Muscle layer of duodenum (tissue), 2 donors: ENCODE measurements around the gene SGCD.
A peak's percentile ranks its signal among the peaks of the same experiment; 100 is the strongest.

Experiments
- H3K27ac ChIP-seq: one replicate; pipeline ENCODE4 v1.7.0; 2013; ENCODE audit warnings: mild to moderate bottlenecking, low read length
- H3K27me3 ChIP-seq: one replicate; pipeline ENCODE4 v1.7.0; 2013; ENCODE audit warnings: low read depth, mild to moderate bottlenecking, control low read depth, low read length
- H3K36me3 ChIP-seq, 2 donors: one replicate each; pipeline ENCODE4 v1.7.0; 2013; ENCODE audit warnings: low read length in 2 of 2, control low read depth in 1 of 2, mild to moderate bottlenecking in 1 of 2; ENCODE audit not compliant: insufficient read depth in 2 of 2, control insufficient read depth in 1 of 2
- H3K4me1 ChIP-seq, 2 donors: one replicate each; pipeline ENCODE4 v1.7.0; 2013; ENCODE audit warnings: low read length in 2 of 2, mild to moderate bottlenecking in 2 of 2, control low read depth in 1 of 2, moderate library complexity in 1 of 2; ENCODE audit not compliant: insufficient read depth in 2 of 2, control insufficient read depth in 1 of 2
- H3K4me3 ChIP-seq, 2 donors: one replicate each; pipeline ENCODE4 v1.7.0; 2013; ENCODE audit warnings: low read length in 2 of 2, low read depth in 1 of 2, mild to moderate bottlenecking in 1 of 2
- H3K9me3 ChIP-seq, 2 donors: one replicate each; pipeline ENCODE4 v1.7.0; 2013; ENCODE audit warnings: low read length in 2 of 2, control low read depth in 1 of 2, mild to moderate bottlenecking in 1 of 2; ENCODE audit not compliant: control insufficient read depth in 1 of 2
- donor health status: healthy.

Gene SGCD

GRCh38 chr5:156459812-156460385, 132.9 kb downstream of the SGCD start:
- no peaks in the 10 kb centered on the region for H3K9me3 ChIP-seq
- H3K36me3 ChIP-seq: no peaks in the 10 kb centered on the region
- no peak overlapping the region for H3K4me3 ChIP-seq
- H3K27ac ChIP-seq: no peak overlapping the region
- H3K4me1 ChIP-seq: no peaks in the 10 kb centered on the region
- no peaks in the 10 kb centered on the region for H3K27me3 ChIP-seq

DNA sequence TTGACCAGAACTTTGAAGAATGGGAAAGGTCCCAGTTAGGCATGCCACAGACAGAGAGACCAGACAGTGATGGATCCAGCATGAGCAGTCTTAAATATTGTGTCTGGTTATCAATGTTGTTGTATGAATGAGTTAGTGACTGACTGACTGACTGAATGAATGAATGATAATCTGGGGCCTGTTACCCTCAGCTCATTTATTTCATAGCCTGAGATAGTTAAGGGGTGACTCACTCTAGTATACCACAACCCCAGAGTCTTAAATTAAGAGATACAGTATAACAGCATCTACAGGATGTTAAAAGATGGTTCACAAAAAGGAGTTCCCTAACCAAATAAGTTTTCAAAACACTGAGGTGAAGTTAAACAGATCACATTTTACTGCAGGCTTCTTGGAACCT, 133.5 kb downstream of the SGCD start:
- H3K4me1 ChIP-seq: no peaks in the 10 kb centered on the region

DNA sequence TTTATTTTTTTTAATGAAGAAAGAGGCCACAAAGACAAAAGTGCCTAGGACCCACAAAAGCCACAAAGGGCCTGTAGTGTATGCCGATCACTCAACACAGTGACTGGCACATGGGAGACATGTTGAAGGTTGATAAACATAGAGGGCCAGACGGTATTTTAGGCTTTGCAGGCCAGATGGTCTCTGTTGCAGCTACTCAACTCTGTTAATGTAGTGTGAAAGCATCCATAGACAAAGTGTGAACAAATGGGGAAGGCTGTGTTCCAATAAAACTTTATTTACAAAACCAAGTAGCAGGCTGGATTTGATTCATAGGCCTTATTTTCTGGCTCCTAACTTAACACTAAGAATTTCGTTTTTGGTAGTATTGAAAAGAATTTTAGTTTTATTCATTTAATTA, 139.9 kb downstream of the SGCD start:
- Histone ChIP-seq H3K36me3 (no peaks in the 10 kb centered on the region), H3K4me3 (no peak overlapping the region), H3K27me3 (no peaks in the 10 kb centered on the region), H3K4me1 (peaks cover 0 to 3% of the 10 kb centered on the region in 2 donors), H3K9me3 (no peaks in the 10 kb centered on the region), H3K27ac (no peak overlapping the region)

More for the DNA sequence above, 133.5 kb downstream of the SGCD start:
- no peaks in the 10 kb centered on the region for H3K9me3 ChIP-seq
- H3K4me3 ChIP-seq: no peak overlapping the region
- H3K36me3 ChIP-seq: no peaks in the 10 kb centered on the region
- no peaks in the 10 kb centered on the region for H3K27me3 ChIP-seq
- no peak overlapping the region for H3K27ac ChIP-seq

DNA sequence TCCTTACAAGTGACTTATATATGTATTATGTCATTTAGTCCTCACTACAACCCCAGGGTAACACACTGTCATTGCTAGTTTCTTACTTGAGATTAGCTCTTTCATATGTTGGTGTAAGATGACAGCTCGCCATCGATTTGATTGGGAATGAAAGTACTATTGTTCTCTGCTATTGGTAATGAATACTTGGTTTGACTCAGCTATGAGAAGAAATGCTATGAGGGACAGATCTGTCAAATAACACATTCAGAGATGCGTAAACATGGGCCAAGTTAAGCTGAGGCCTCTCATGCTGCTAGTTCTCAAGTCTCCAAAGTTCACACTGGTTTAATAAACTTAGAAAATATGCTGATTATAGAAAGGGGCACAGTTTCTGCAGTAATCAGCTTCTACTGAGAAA, 142.7 kb downstream of the SGCD start:
- Histone ChIP-seq H3K36me3 (no peaks in the 10 kb centered on the region), H3K4me1 (peaks cover 0 to 26% of the 10 kb centered on the region in 2 donors), H3K4me3 (no peak overlapping the region), H3K27ac (no peak overlapping the region), H3K9me3 (no peaks in the 10 kb centered on the region), H3K27me3 (no peaks in the 10 kb centered on the region)

DNA sequence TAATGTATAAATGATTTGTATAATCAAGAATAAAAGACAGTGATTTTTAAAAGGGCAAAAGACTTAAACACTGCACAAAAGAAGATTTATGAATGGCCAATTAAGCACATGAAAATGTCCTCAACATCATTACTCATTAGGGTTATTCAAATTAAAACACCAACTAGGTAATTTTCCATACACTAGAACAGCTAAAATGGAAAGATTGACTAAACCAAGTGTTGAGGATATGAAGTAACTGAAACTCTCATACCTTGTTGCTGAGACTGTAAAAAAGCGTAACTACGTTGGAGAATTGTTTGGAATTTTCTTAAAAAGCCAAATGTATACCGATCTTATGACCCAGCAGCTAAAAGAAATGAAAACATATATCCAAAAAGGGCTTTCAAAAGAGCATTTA, 144.9 kb downstream of the SGCD start:
- no peaks in the 10 kb centered on the region for H3K36me3 ChIP-seq
- no peak overlapping the region for H3K4me3 ChIP-seq
- no peak overlapping the region for H3K27ac ChIP-seq
- no peaks in the 10 kb centered on the region for H3K27me3 ChIP-seq
- peaks cover 8 to 48% of the 10 kb centered on the region in 2 donors for H3K4me1 ChIP-seq
- no peaks in the 10 kb centered on the region for H3K9me3 ChIP-seq

- Histone ChIP-seq H3K27me3 (no peaks in the 10 kb centered on the region), H3K4me1 (peaks cover 8 to 48% of the 10 kb centered on the region in 2 donors)
Measured at GRCh38 chr5:156473269-156473908, 146.4 kb downstream of the SGCD start.

GRCh38 chr5:156474251-156474650, 147.3 kb downstream of the SGCD start:
- no peaks in the 10 kb centered on the region for H3K9me3 ChIP-seq
- H3K36me3 ChIP-seq: no peaks in the 10 kb centered on the region
- H3K27ac ChIP-seq: peak overlapping the region; percentile 19
- H3K4me1 ChIP-seq: peaks cover 8 to 48% of the 10 kb centered on the region in 2 donors
- no peak overlapping the region for H3K4me3 ChIP-seq
- no peaks in the 10 kb centered on the region for H3K27me3 ChIP-seq

More at GRCh38 chr5:156473269-156473908, 146.4 kb downstream of the SGCD start:
- H3K36me3 ChIP-seq: no peaks in the 10 kb centered on the region
- no peak overlapping the region for H3K4me3 ChIP-seq
- no peaks in the 10 kb centered on the region for H3K9me3 ChIP-seq
- H3K27ac ChIP-seq: peak overlapping the region; percentile 19

DNA sequence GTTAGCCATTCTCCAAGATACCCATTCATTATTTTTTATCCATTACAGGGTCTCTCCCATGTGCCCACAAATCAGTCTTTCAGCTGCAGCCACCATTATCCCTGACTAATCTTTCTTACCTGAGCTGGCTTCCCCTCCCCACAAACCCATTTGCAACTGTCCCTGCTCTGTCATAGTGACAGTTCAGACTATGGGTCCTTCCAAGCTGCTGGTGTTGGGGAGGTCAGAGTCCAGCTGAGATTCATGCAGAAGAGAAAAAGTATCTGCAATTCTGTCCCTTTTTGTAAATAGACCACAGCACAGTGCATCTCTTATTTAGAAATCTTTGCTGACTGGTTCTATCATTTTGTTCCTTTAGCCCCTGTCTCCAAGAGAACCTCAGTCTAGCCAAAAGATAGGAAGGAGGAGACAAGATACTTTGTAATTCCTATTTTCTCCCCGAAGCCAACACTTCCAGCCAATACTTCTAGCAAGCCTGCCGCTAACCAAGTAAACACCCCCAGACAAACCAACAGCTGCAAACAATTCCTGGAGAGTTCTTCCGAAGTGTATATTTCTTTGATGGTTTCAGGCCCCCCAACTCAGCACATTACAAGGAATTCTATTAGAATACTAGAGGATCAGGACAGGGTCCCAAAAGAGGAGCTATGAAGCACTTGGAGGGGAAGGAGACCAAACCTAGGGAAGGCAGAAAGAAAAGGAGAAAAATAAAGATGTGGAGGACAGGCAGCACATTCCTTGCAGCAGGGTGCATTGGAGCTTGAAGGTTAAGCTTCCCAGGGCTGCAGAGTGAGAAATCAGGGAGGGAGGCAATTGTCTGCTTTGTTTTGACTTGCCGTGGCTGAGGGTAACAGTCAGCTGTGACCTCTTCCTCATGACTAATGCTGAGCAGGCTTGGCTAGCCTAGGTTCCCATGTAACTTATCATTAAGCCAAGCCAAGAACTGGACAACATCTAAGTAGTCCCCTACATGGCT, 148.5 kb downstream of the SGCD start:
- H3K27me3 ChIP-seq: no peaks in the 10 kb centered on the region
- no peaks in the 10 kb centered on the region for H3K9me3 ChIP-seq
- peaks cover 8 to 46% of the 10 kb centered on the region in 2 donors for H3K4me1 ChIP-seq
- no peak overlapping the region for H3K4me3 ChIP-seq
- no peaks in the 10 kb centered on the region for H3K36me3 ChIP-seq
- peak overlapping the region; percentile 42 for H3K27ac ChIP-seq

GRCh38 chr5:156476158-156476551, 149.2 kb downstream of the SGCD start:
- Histone ChIP-seq H3K4me1 (peaks cover 8 to 46% of the 10 kb centered on the region in 2 donors), H3K27me3 (no peaks in the 10 kb centered on the region), H3K27ac (no peak overlapping the region), H3K36me3 (no peaks in the 10 kb centered on the region), H3K9me3 (no peaks in the 10 kb centered on the region), H3K4me3 (no peak overlapping the region)

- H3K4me3 ChIP-seq: no peak overlapping the region
- H3K9me3 ChIP-seq: no peaks in the 10 kb centered on the region
- H3K27me3 ChIP-seq: no peaks in the 10 kb centered on the region
- H3K36me3 ChIP-seq: no peaks in the 10 kb centered on the region
- no peak overlapping the region for H3K27ac ChIP-seq
- peaks cover 8 to 48% of the 10 kb centered on the region in 2 donors for H3K4me1 ChIP-seq
Measured at GRCh38 chr5:156476678-156477077, 149.7 kb downstream of the SGCD start.

DNA sequence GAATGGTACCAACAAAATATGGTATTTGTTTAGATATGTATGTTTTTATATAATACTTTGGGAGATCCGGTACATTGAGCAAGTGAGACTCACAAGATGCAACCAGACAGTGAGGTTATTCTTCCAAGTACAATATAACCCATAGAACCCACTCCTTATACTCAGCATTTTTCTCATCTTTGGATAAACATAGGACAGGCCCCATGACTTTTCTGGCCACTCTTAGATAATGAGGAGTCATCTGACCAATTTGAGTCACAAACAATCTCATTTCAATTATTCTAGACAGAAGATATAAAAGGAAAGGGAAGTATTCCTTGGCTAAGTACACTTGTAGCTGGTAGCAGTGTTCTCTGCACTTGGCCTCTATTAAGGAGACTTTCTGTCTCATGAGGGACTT, 150.2 kb downstream of the SGCD start:
- Histone ChIP-seq H3K9me3 (no peaks in the 10 kb centered on the region), H3K27ac (no peak overlapping the region), H3K36me3 (no peaks in the 10 kb centered on the region), H3K4me1 (peaks cover 8 to 52% of the 10 kb centered on the region in 2 donors), H3K27me3 (no peaks in the 10 kb centered on the region), H3K4me3 (no peak overlapping the region)
